ENCODE measurements around the gene WWOX.

WWOX gene

GRCh38 chr16:79188739-79189122 is 1089.3 kb downstream of the WWOX start:
- no peak for DNase-seq (ENCODE audit: low read depth)
- no peak for TF ChIP-seq CTCF (IDR thresholded peaks at IDR 0.05; ENCODE audit: insufficient read depth, low read depth, low read length, missing control alignments)
- no peak overlapping the region for H3K4me3 ChIP-seq (ENCODE audit: low read depth, low read length)

- DNase-seq (ENCODE audit: low read depth) = no peak
- no peak overlapping the region for H3K4me3 ChIP-seq (ENCODE audit: low read depth, low read length)
- no peak for TF ChIP-seq CTCF (IDR thresholded peaks at IDR 0.05; ENCODE audit: insufficient read depth, low read depth, low read length, missing control alignments)
Observed at GRCh38 chr16:79190542-79190941, 1091.1 kb downstream of the WWOX start.

GRCh38 chr16:79191933-79192332 is 1092.5 kb downstream of the WWOX start:
- DNase-seq (ENCODE audit: low read depth) = no peak
- no peak for TF ChIP-seq CTCF (IDR thresholded peaks at IDR 0.05; ENCODE audit: insufficient read depth, low read depth, low read length, missing control alignments)
- no peak overlapping the region for H3K4me3 ChIP-seq (ENCODE audit: low read depth, low read length)

- no peak overlapping the region for H3K4me3 ChIP-seq (ENCODE audit: low read depth, low read length)
- DNase-seq (ENCODE audit: low read depth) = no peak
- TF ChIP-seq CTCF (IDR thresholded peaks at IDR 0.05; ENCODE audit: insufficient read depth, low read depth, low read length, missing control alignments) = no peak
Observed at GRCh38 chr16:79192904-79193303, 1093.5 kb downstream of the WWOX start.

GRCh38 chr16:79194291-79194690 is 1094.8 kb downstream of the WWOX start:
- no peak for DNase-seq (ENCODE audit: low read depth)
- no peak overlapping the region for H3K4me3 ChIP-seq (ENCODE audit: low read depth, low read length)
- no peak for TF ChIP-seq CTCF (IDR thresholded peaks at IDR 0.05; ENCODE audit: insufficient read depth, low read depth, low read length, missing control alignments)

- H3K4me3 ChIP-seq (ENCODE audit: low read depth, low read length) = no peak overlapping the region
- TF ChIP-seq CTCF (IDR thresholded peaks at IDR 0.05; ENCODE audit: insufficient read depth, low read depth, low read length, missing control alignments) = no peak
- DNase-seq (ENCODE audit: low read depth) = no peak
Observed at GRCh38 chr16:79195938-79196337, 1096.5 kb downstream of the WWOX start.

- TF ChIP-seq CTCF (IDR thresholded peaks at IDR 0.05; ENCODE audit: insufficient read depth, low read depth, low read length, missing control alignments) = no peak
- DNase-seq (ENCODE audit: low read depth) = no peak
- H3K4me3 ChIP-seq (ENCODE audit: low read depth, low read length) = no peak overlapping the region
Observed at GRCh38 chr16:79201436-79201835, 1102.0 kb downstream of the WWOX start.
